Measurements from ENCODE around the gene BTBD9. TPM values are rescaled to one million over a fixed set of nuclear protein-coding genes. Genes with fewer than 3 reads are reported as not detected.

BTBD9 gene
- total RNA-seq, 1 donor from 2014 or later = 23.0 TPM

GRCh38 chr6:38481211-38481836 is 158.4 kb downstream of the BTBD9 start:
- TF ChIP-seq CTCF (IDR thresholded peaks at IDR 0.05; ENCODE audit: unreplicated experiment) = no peak
- DNase-seq (ENCODE audit: low spot score in 2 of 2, unreplicated experiment in 2 of 2) = no peak
- Mint-ChIP-seq H3K27ac (no peak overlapping the region), H3K36me3 (no peaks in the 10 kb centered on the region), H3K4me1 (no peaks in the 10 kb centered on the region), H3K4me3 (no peak overlapping the region), H3K9me3 (peaks cover 4% of the 10 kb centered on the region), H3K27me3 (ENCODE audit: low read depth) (peaks cover 8% of the 10 kb centered on the region)

- Mint-ChIP-seq H3K9me3 (no peaks in the 10 kb centered on the region), H3K36me3 (no peaks in the 10 kb centered on the region), H3K4me1 (no peaks in the 10 kb centered on the region), H3K4me3 (no peak overlapping the region), H3K27ac (no peak overlapping the region), H3K27me3 (ENCODE audit: low read depth) (peaks cover 8% of the 10 kb centered on the region)
- DNase-seq (ENCODE audit: low spot score in 2 of 2, unreplicated experiment in 2 of 2) = no peak
- no peak for TF ChIP-seq CTCF (IDR thresholded peaks at IDR 0.05; ENCODE audit: unreplicated experiment)
Observed at GRCh38 chr6:38480036-38480435, 159.7 kb downstream of the BTBD9 start.

- Mint-ChIP-seq H3K9me3 (no peaks in the 10 kb centered on the region), H3K27me3 (ENCODE audit: low read depth) (peaks cover 8% of the 10 kb centered on the region), H3K36me3 (no peaks in the 10 kb centered on the region), H3K4me3 (no peak overlapping the region), H3K4me1 (no peaks in the 10 kb centered on the region), H3K27ac (no peak overlapping the region)
- no peak for TF ChIP-seq CTCF (IDR thresholded peaks at IDR 0.05; ENCODE audit: unreplicated experiment)
- no peak for DNase-seq (ENCODE audit: low spot score in 2 of 2, unreplicated experiment in 2 of 2)
Observed at GRCh38 chr6:38479331-38479730, 160.4 kb downstream of the BTBD9 start.

- Mint-ChIP-seq H3K4me3 (no peak overlapping the region), H3K4me1 (no peaks in the 10 kb centered on the region), H3K27ac (no peak overlapping the region), H3K36me3 (no peaks in the 10 kb centered on the region), H3K9me3 (no peaks in the 10 kb centered on the region), H3K27me3 (ENCODE audit: low read depth) (peaks cover 8% of the 10 kb centered on the region)
- no peak for TF ChIP-seq CTCF (IDR thresholded peaks at IDR 0.05; ENCODE audit: unreplicated experiment)
- no peak for DNase-seq (ENCODE audit: low spot score in 2 of 2, unreplicated experiment in 2 of 2)
Observed at GRCh38 chr6:38477680-38478260, 162.0 kb downstream of the BTBD9 start.

GRCh38 chr6:38476888-38477287 is 162.8 kb downstream of the BTBD9 start:
- no peaks in the 10 kb centered on the region for H3K36me3 Mint-ChIP-seq
- no peak overlapping the region for H3K27ac Mint-ChIP-seq
- DNase-seq (ENCODE audit: low spot score in 2 of 2, unreplicated experiment in 2 of 2) = no peak
- no peak overlapping the region for H3K4me3 Mint-ChIP-seq
- no peaks in the 10 kb centered on the region for H3K9me3 Mint-ChIP-seq
- no peaks in the 10 kb centered on the region for H3K4me1 Mint-ChIP-seq
- peaks cover 8% of the 10 kb centered on the region for H3K27me3 Mint-ChIP-seq (ENCODE audit: low read depth)
- TF ChIP-seq CTCF (IDR thresholded peaks at IDR 0.05; ENCODE audit: unreplicated experiment) = no peak

Data from mesothelial cell of epicardium (in vitro differentiated cells).